PFSK-1 (cell line): Measurements from ENCODE around the gene MKI67.

Source experiments
- FOXP2 ChIP-seq: optimal IDR thresholded peaks from 2 replicates; pipeline ENCODE3; 2011; ENCODE audit warnings: borderline replicate concordance, control low read depth, inconsistent platforms; ENCODE audit not compliant: insufficient read depth; ENCODE audit errors: extremely low read length, extremely low read depth
- POLR2AphosphoS5 ChIP-seq: IDR thresholded peaks from 2 replicates; pipeline ENCODE4 v1.6.1; 2012; ENCODE audit warnings: low read depth, mild to moderate bottlenecking, control low read depth, low read length, moderate library complexity
- SIN3A ChIP-seq: IDR thresholded peaks from 2 replicates; pipeline ENCODE4 v1.6.1; 2012; ENCODE audit warnings: mild to moderate bottlenecking, low read length, moderate library complexity, borderline replicate concordance; ENCODE audit not compliant: insufficient read depth
- TAF1 ChIP-seq: IDR thresholded peaks from 2 replicates; pipeline ENCODE4 v1.6.1; 2012; ENCODE audit warnings: low read length, control low read depth, borderline replicate concordance; ENCODE audit not compliant: insufficient read depth
- TF ChIP-seq, protein P1 (sequence below), 2 experiments: IDR thresholded peaks; 2 replicates each; pipeline versions ENCODE4 v1.6.1 to v1.8.0; 2011 to 2012; ENCODE audit warnings: low read depth in 2 of 2, low read length in 2 of 2, control low read depth in 1 of 2, inconsistent platforms in 1 of 2, mild to moderate bottlenecking in 1 of 2, moderate library complexity in 1 of 2; ENCODE audit not compliant: insufficient read depth in 1 of 2

DNA sequence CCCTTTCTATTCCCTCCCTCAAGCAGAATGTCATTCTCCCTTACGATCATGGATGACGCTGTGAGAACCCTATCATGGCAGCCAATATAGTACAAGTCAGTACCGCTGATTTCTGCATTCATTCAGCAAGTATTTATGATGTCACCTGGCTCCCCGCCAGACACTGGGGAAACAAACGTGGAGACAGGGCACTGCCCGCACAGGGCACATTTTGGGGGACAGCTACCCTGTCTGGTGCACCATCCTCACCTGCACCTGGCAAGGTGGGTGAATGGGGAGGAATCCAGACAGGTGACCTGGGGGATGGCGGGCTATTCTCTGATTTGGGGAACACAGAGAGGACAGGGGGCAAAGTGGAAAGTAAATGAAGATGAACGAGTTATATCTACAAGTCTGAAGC, 28.4 kb downstream of the MKI67 start:
- TF ChIP-seq, protein P1, sequence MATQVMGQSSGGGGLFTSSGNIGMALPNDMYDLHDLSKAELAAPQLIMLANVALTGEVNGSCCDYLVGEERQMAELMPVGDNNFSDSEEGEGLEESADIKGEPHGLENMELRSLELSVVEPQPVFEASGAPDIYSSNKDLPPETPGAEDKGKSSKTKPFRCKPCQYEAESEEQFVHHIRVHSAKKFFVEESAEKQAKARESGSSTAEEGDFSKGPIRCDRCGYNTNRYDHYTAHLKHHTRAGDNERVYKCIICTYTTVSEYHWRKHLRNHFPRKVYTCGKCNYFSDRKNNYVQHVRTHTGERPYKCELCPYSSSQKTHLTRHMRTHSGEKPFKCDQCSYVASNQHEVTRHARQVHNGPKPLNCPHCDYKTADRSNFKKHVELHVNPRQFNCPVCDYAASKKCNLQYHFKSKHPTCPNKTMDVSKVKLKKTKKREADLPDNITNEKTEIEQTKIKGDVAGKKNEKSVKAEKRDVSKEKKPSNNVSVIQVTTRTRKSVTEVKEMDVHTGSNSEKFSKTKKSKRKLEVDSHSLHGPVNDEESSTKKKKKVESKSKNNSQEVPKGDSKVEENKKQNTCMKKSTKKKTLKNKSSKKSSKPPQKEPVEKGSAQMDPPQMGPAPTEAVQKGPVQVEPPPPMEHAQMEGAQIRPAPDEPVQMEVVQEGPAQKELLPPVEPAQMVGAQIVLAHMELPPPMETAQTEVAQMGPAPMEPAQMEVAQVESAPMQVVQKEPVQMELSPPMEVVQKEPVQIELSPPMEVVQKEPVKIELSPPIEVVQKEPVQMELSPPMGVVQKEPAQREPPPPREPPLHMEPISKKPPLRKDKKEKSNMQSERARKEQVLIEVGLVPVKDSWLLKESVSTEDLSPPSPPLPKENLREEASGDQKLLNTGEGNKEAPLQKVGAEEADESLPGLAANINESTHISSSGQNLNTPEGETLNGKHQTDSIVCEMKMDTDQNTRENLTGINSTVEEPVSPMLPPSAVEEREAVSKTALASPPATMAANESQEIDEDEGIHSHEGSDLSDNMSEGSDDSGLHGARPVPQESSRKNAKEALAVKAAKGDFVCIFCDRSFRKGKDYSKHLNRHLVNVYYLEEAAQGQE (IDR thresholded peaks at IDR 0.05; ENCODE audit: insufficient read depth in 1 of 2, low read depth in 2 of 2, low read length in 2 of 2) = no peak
- TF ChIP-seq SIN3A = no peak
- TF ChIP-seq TAF1 = no peak
- TF ChIP-seq POLR2AphosphoS5 = no peak
- no peak for TF ChIP-seq FOXP2
